ENCODE data around the gene MSH3.

MSH3 gene

GRCh38 chr5:80925931-80926330 lies 271.5 kb downstream of the MSH3 start:
- TF ChIP-seq PRDM10 (tag by site-specific recombination; IDR thresholded peaks at IDR 0.05), result no peak
- TF ChIP-seq ZNF548 (tag by site-specific recombination; IDR thresholded peaks at IDR 0.05), result no peak
- TF ChIP-seq ZNF391 (tag by site-specific recombination; IDR thresholded peaks at IDR 0.05; ENCODE audit: borderline replicate concordance, low read depth), result no peak
- no peak for TF ChIP-seq WT1 (tag by site-specific recombination; IDR thresholded peaks at IDR 0.05)
- no peak for TF ChIP-seq SP3 (tag by site-specific recombination; IDR thresholded peaks at IDR 0.05)
- TF ChIP-seq ZNF335 (tag by site-specific recombination; conservative IDR thresholded peaks at IDR 0.05), result no peak
- no peak for TF ChIP-seq ZNF398 (tag by site-specific recombination; IDR thresholded peaks at IDR 0.05)
- TF ChIP-seq HOXD13 (CRISPR knock-in tag; IDR thresholded peaks at IDR 0.05; ENCODE audit: borderline replicate concordance), result no peak
- TF ChIP-seq ZIC2 (tag by site-specific recombination; IDR thresholded peaks at IDR 0.05), result no peak
- TF ChIP-seq EGR2 (tag by site-specific recombination; IDR thresholded peaks at IDR 0.05; ENCODE audit: low read depth), result no peak
- no peak for TF ChIP-seq ZNF148 (tag by site-specific recombination; IDR thresholded peaks at IDR 0.05; ENCODE audit: borderline replicate concordance)
- TF ChIP-seq ZNF513 (tag by site-specific recombination; IDR thresholded peaks at IDR 0.05), result no peak
- no peak for TF ChIP-seq HOXC10 (CRISPR knock-in tag; IDR thresholded peaks at IDR 0.05)
- TF ChIP-seq KLF8 (tag by site-specific recombination; IDR thresholded peaks at IDR 0.05), result no peak
- TF ChIP-seq ZNF2 (tag by site-specific recombination; IDR thresholded peaks at IDR 0.05), result no peak
- TF ChIP-seq ZNF16 (tag by site-specific recombination; IDR thresholded peaks at IDR 0.05; ENCODE audit: low read depth), result no peak
- no peak for TF ChIP-seq ZSCAN23 (tag by site-specific recombination; IDR thresholded peaks at IDR 0.05)
- TF ChIP-seq ZNF521 (tag by site-specific recombination; IDR thresholded peaks at IDR 0.05), result no peak
- TF ChIP-seq ZNF623 (tag by site-specific recombination; IDR thresholded peaks at IDR 0.05), result no peak
- TF ChIP-seq REPIN1 (tag by site-specific recombination; IDR thresholded peaks at IDR 0.05; ENCODE audit: low read depth), result no peak
- Histone ChIP-seq H3K4me1 (ENCODE audit: control insufficient read depth, insufficient read depth, low read length) (no peaks in the 10 kb centered on the region), H3K9me3 (ENCODE audit: control insufficient read depth, insufficient read depth, low read depth, low read length) (no peaks in the 10 kb centered on the region), H3K4me3 (ENCODE audit: low read depth, low read length) (no peak overlapping the region), H3K27ac (ENCODE audit: extremely low read depth, low read depth, low read length) (no peak overlapping the region), H3K36me3 (ENCODE audit: control insufficient read depth in 2 of 2, insufficient read depth in 1 of 2, low read length in 2 of 2) (no peaks in the 10 kb centered on the region)
- CTCF ChIA-PET, result no interaction called here
- POLR2A ChIA-PET, result no interaction called here

Measured in HEK293 (cell line).